GM21360 (cell line): Measurements from ENCODE around the gene MBNL1.

ENCODE experiments used
- ATAC-seq: cut with Tn5 transposase; IDR thresholded peaks from one replicate; pipeline ENCODE4 v1.9.1; 2021; ENCODE audit warnings: mild to moderate bottlenecking, moderate library complexity; ENCODE audit not compliant: unreplicated experiment

MBNL1 gene

GRCh38 chr3:152251916-152252315, 16.8 kb upstream of the MBNL1 start:
- no peak for ATAC-seq

- no peak for ATAC-seq
Measured at GRCh38 chr3:152252755-152253154, 16.0 kb upstream of the MBNL1 start.

- ATAC-seq = no peak
Measured at GRCh38 chr3:152253514-152253913, 15.2 kb upstream of the MBNL1 start.

GRCh38 chr3:152254041-152254440, 14.7 kb upstream of the MBNL1 start:
- ATAC-seq = no peak

GRCh38 chr3:152255290-152255689, 13.4 kb upstream of the MBNL1 start:
- ATAC-seq = no peak

GRCh38 chr3:152256851-152257562, 11.7 kb upstream of the MBNL1 start:
- no peak for ATAC-seq

GRCh38 chr3:152257563-152258035, 11.1 kb upstream of the MBNL1 start:
- ATAC-seq = peak; percentile 50

GRCh38 chr3:152258448-152259393, 10.0 kb upstream of the MBNL1 start:
- no peak for ATAC-seq

GRCh38 chr3:152259468-152259867, 9.3 kb upstream of the MBNL1 start:
- ATAC-seq = no peak

- no peak for ATAC-seq
Measured at GRCh38 chr3:152260026-152260425, 8.7 kb upstream of the MBNL1 start.

- ATAC-seq = no peak
Measured at GRCh38 chr3:152260529-152260928, 8.2 kb upstream of the MBNL1 start.

- no peak for ATAC-seq
Measured at GRCh38 chr3:152261329-152261728, 7.4 kb upstream of the MBNL1 start.

- no peak for ATAC-seq
Measured at GRCh38 chr3:152263711-152264110, 5.0 kb upstream of the MBNL1 start.

GRCh38 chr3:152264378-152264777, 4.4 kb upstream of the MBNL1 start:
- no peak for ATAC-seq

- ATAC-seq = no peak
Measured at GRCh38 chr3:152266221-152266995, 2.3 kb upstream of the MBNL1 start.

- ATAC-seq = no peak
Measured at GRCh38 chr3:152267831-152268554, 736 bp upstream of the MBNL1 start.

GRCh38 chr3:152269056-152269830, 514 bp downstream of the MBNL1 start:
- peak; percentile 50 for ATAC-seq

- ATAC-seq = no peak
Measured at GRCh38 chr3:152269831-152270734, 1.4 kb downstream of the MBNL1 start.

GRCh38 chr3:152270937-152271336, 2.2 kb downstream of the MBNL1 start:
- no peak for ATAC-seq
